Urothelium cell line (cell line): ENCODE measurements around the gene ASTN1.
"Not testable (repeated sequence)": the region's sequence is repeated elsewhere in the genome, so short reads cannot be mapped to it uniquely, and the experiment has no call there.

Experiments
- DNase-seq: peaks from one replicate; pipeline ENCODE4 v3.0.0; 2011; ENCODE audit warnings: low spot score, mixed read lengths
- FAIRE-seq: peaks from 2 replicates; lab custom pipeline; 2011; peaks lifted over from hg19 to GRCh38; lab: Jason Lieb, UNC

The ASTN1 gene

GRCh38 chr1:177116941-177117340 lies 47.6 kb downstream of the ASTN1 start:
- DNase-seq (no peak), FAIRE-seq (no peak)

GRCh38 chr1:177106614-177107365 lies 57.7 kb downstream of the ASTN1 start:
- no peak for DNase-seq
- no peak for FAIRE-seq

DNA sequence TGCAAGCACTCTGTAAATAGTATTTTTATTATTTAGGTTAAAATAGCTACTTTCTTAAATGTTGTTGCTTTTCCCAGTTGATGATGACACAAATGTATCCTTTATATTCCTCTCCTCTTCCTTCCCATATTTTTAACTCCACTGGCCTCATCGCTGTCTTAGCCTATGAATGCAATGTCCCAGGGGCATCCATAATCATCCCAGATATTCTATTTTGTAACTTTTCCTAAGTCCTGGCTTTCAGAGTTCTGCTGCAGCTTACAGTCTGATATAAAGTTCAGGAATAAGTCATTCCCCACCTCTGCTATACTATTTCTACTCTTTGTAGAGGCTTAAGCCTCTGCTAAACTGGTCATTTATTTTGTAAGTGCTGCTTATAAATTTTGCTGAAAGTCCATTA lies 58.3 kb downstream of the ASTN1 start:
- no peak for FAIRE-seq
- DNase-seq = no peak

DNA sequence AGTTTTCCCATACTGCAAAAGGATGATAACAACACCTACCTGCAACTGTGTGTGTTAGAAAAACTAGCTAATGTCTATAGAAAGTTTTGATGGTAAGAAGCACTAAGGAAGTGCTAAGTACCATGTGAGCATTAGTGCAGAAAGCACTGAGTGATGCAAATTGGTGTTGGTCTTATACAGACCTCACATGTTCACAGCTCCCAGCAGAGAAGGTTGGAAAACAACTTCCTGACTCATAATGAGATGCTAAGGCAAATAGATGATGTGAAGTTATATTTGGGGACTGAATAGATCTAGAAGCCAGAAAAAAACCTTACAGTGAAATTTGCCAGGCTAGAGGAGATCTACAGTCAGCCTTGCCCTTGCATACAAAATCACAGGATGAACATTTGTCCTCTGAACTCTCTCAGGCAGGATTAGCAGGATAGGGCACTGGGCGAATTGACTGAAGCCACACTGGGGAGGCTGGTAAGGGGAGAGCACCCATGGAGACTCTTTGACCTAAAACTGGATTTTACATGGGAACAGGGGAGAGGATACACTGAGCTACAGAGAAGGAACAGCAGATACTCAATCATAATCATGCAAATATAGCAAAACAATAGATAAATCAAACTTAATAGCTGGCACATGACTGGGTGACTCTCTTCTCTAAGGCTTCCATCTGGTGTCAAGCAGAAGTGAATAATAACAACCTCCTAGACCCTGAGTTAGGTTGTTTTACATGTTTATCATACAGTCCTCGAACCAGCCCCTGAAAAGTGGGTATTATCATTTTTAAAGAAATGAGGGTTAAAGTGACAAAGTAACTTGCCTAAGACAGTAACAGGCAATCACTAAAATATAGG lies 61.3 kb downstream of the ASTN1 start:
- FAIRE-seq (no peak), DNase-seq (no peak)

DNA sequence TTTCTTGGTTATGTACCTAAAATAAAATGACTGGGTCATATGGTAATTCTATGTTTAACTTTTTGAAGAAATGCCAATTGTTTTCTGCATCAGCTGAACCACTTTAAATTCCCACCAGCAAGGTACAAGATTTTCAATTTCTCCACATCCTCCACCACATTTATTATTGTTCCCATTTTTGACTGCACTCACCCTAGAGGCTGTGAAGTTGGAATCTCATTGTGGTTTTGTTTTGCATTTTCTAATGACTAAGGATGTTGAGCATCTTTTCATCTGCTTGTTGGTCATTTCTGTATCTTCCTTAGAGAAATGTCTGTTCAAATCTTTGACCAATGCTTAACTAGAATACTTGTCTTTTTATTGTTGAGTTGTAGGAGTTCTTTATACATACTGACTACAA lies 72.5 kb downstream of the ASTN1 start:
- DNase-seq = no peak
- no peak for FAIRE-seq

DNA sequence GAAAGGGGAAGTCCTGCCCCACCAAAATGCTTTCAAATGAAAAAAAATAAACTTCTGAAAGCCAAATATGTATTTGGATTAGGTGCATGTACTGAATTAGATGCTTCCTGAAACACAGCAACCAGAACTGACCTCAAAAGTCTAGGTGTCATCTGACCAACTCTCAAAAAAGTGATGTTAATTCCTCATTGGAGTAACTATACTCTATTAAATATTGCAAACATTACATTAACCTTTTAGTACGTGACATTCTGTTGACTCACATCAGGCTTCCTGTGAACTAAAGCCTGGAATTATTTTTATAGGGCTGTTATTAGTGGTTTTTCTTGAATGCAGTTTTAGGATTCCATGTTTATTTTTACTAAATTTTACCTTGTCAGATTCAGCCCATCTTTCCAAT lies 73.5 kb downstream of the ASTN1 start:
- no peak for FAIRE-seq
- no peak for DNase-seq

GRCh38 chr1:177088966-177089365 lies 75.5 kb downstream of the ASTN1 start:
- no peak for DNase-seq
- FAIRE-seq = no peak

DNA sequence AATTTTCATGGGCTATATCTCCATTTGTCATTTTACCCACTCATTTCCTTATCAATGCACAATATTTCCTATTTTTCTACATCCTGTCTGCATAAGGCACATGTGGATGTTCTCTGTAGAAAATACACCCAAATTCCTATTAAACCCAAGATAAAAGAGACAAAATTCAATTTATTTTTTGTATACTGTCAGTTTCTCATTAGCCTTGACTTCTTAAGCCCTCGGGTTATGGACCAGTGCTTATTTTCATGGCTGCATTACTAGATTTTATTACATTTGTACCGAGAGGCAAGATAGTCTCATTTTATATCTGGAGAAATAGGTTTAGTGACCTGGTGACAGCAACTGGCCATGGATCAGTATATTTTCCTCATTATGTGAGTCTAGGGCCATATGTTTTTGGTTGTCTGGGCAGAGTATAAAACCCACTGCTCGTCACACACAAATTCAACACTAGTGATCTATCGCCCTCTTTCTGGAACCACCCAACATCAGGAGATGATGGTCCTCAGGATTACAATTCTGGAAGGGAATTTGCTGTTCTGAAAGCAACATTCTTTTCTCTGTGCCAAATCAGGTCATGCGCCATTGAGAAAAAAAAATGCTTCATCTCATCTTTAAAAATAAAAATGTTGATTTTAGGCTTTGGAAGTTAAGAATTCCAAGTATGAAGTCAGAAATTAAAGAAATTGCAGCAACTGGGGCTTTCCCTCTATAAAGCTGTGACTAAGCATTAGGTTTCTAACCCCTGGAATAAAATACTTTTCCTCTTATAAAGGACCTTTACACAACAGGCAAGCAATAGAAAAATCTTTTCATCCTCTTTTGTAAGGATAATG lies 81.4 kb downstream of the ASTN1 start:
- no peak for FAIRE-seq

GRCh38 chr1:177080564-177080963 lies 83.9 kb downstream of the ASTN1 start:
- DNase-seq (no peak), FAIRE-seq (no peak)

More for the DNA sequence above, 81.4 kb downstream of the ASTN1 start:
- DNase-seq = no peak

DNA sequence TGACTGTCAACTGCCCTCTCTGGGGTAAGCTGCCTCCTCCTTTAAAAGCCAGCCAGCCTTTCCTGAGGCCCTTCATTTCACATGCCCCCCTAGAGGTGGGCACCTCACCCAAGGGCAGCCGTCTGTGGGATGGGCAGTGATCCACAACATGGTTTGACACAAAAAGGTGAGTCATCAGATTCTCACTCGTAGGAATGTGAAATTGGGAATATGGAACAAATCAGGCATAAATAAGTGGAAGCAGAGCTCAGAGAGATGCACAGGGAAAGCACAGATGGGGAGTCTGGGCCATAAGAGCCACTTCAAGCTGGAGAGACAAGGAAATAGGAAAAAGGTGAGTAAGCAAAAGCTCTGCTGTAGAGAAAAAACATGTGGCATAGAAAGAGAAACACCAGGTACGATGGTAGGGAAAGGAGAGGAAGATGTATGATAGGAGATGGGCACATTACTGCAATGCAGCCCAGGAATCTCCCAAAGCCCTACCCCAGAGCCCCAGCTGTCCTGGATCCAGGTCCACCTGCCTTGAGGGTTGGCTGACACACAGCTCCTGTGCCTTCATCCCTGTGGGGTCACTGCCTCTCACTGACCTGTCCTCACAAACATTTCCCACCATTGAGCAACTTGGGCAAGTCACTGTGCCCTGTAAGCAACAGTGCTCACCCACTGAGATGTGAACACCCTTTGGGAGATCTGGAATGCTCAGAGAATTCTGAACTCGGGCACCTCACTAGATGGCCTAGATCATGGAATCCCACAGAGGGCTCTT lies 86.6 kb downstream of the ASTN1 start:
- FAIRE-seq (no peak), DNase-seq (no peak)

DNA sequence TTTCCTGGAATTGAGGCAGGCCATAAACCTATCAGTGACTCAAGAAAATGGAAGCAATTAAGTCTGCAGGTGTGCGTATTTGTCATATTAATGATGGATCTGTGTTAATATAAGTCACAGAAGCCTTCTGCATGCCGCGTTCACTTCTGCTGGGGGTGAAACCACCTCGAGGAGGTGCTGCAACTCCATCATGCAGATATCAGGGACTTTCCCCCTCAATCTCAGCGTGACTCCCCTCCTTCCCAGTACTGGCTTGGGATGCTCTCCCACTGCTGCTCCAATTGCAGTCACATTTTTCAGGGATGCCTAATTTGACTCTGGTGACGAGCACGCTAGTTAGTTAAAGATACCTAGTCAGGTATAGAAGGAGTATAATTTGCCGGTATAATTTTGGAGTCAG lies 87.5 kb downstream of the ASTN1 start:
- FAIRE-seq = no peak
- DNase-seq = no peak

DNA sequence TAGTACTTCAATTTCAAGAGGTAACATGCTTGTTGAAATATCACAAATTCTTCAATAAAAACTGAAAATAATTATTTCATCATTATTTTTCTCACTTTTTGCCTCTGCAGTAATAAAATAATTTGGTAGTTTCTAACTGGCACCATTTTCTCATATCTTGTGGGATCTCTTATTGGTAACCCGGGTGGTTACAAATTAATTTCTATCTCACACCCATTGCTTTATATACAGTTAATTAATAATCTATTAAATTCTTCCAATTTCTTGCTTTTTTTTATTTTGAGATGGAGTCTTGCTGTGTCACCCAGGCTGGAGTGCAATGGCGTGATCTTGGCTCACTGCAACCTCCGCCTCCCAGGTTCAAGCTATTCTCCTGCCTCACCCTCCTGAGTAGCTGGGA lies 89.7 kb downstream of the ASTN1 start:
- FAIRE-seq, DNase-seq: not testable (repeated sequence)

DNA sequence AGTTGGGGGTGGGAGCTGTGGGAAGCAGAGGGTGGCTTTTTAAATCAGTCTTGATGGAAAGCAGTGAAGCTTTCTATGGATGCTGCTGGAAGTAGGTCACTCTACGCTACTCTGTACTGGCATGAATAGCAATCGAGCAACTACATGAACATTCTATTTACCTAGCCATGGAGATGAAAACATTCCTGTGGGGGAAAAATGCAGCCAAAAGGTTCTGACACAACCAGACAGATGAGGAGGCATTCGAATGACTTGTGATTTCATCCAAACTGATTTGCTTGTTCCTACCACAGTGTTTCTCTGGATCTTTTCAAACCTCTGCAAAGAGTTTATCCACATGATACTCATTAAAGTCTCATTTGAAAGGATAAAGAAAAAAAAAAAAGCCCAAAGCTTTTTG lies 95.0 kb downstream of the ASTN1 start:
- DNase-seq (no peak), FAIRE-seq (no peak)

DNA sequence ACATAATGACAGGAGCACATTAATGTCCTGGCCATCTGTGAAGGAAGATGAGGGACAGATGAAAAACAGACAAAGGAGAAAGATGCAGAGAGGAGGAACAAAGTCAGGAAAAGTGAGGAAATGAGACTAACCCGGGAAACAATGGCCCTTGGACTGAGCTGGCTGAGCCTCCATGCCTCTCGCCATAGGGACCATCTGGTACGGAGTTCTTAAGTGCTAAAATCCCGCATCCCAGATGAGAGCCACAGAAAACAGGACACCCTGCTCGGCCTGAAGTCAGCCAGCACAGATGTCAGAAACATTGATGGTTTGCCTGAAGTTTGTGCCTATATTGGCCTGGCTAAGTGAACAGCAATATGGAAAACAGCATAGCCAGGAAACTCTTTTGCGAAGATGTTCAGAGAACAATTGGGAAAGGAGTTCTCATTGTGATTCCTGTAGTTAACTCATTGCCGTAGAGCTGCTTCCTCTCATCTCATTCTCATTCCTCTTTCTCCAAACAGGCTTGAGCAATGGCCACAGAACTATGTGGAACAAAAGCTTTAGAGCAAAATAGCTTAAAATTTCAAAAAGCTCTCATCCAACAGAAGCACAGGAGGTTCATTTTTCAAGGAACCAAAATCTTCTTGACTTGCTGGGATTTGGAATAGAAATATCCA lies 96.6 kb downstream of the ASTN1 start:
- FAIRE-seq (no peak), DNase-seq (no peak)

GRCh38 chr1:177065430-177065829 lies 99.1 kb downstream of the ASTN1 start:
- no peak for FAIRE-seq
- DNase-seq = no peak

- FAIRE-seq = no peak
Observed at GRCh38 chr1:177063648-177064047, 100.9 kb downstream of the ASTN1 start.

DNA sequence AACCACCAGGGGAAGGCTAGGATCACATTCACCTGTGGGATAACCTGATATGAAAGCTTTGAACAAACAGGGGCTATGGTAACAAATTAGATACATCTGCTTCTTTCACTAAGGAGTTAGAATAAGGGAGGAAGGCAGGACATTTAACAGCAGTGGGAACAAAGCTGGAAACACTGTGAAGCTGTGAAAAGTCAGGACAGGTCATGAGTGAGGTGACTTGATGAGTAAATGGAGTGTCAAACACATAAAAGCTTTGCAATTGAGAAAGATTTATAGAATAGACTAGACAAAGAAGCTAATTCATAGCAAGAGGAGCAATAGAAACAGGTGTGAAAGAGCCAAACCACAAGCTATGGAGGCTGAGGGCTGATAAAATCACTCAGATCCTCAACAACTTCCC lies 110.0 kb downstream of the ASTN1 start:
- DNase-seq (no peak), FAIRE-seq (no peak)

More at GRCh38 chr1:177063648-177064047, 100.9 kb downstream of the ASTN1 start:
- no peak for DNase-seq

DNA sequence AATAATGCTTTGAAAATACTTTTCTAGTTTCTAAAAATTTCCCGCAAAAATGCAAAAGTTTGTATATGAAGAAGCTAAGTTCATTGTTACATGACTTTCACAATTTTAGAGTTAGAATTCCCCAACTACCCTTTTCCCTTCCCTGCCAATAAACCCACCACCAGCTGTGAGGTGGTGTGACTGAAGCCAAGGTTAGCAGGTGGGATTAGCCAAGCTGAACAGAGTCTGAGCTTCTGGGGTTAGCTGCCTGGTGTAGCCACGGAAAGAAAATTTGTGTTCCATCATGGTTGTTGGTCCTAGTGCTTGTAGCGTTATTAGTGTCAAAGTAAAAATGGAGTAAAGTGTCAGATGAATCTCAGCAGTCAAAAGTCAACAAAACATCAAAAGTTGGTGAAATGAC lies 110.9 kb downstream of the ASTN1 start:
- DNase-seq (no peak), FAIRE-seq (no peak)

GRCh38 chr1:177048314-177049069 lies 116.0 kb downstream of the ASTN1 start:
- FAIRE-seq (no peak), DNase-seq (no peak)
